HEK293 (cell line): ENCODE data around the gene PSAPL1.

Experiments used
- CTCF ChIA-PET: fragments of 350-600 bp; formaldehyde crosslinking; extraction: SDS; loops from one replicate; lab custom pipeline; 2021; ENCODE audit warnings: antibody characterized with exemption; lab: Yijun Ruan, JAX
- POLR2A ChIA-PET: fragments of 300-600 bp; formaldehyde crosslinking; extraction: SDS; loops from one replicate; lab custom pipeline; 2020; ENCODE audit warnings: antibody characterized with exemption, inconsistent platforms; lab: Yijun Ruan, JAX
- H3K27ac ChIP-seq: fragments of 200-500 bp; sonication (Bioruptor generic); 2 replicates; pipeline ENCODE4 v1.5.1; 2014; ENCODE audit warnings: low read depth, low read length, control low read depth, inconsistent platforms; ENCODE audit errors: extremely low read depth
- H3K36me3 ChIP-seq, 2 experiments: fragments of 200-500 bp in 1 of 2; sonication (Bioruptor generic) in 1 of 2; 1 replicate in 1 of 2; 2 replicates in 1 of 2; pipeline ENCODE4 v1.5.1; 2014 to 2017; ENCODE audit warnings: inconsistent platforms in 2 of 2, low read length in 2 of 2; ENCODE audit not compliant: control insufficient read depth in 2 of 2, insufficient read depth in 1 of 2
- H3K4me1 ChIP-seq: fragments of 200-500 bp; sonication (Bioruptor generic); 2 replicates; pipeline ENCODE4 v1.5.1; 2014; ENCODE audit warnings: mild to moderate bottlenecking, low read length, inconsistent platforms; ENCODE audit not compliant: control insufficient read depth, insufficient read depth
- H3K4me3 ChIP-seq: 2 replicates; pipeline ENCODE4 v1.5.1; 2011; ENCODE audit warnings: low read depth, mild to moderate bottlenecking, control low read depth, low read length, moderate library complexity
- H3K9me3 ChIP-seq: fragments of 200-500 bp; sonication (Bioruptor generic); 2 replicates; pipeline ENCODE4 v1.5.1; 2014; ENCODE audit warnings: low read depth, low read length, inconsistent platforms; ENCODE audit not compliant: control insufficient read depth, insufficient read depth
- GFI1B ChIP-seq: fragments of 450-650 bp; formaldehyde crosslinking; IDR thresholded peaks from 2 replicates; pipeline ENCODE4 v1.5.1; 2016; ENCODE audit warnings: missing biosample characterization, missing genetic modification characterization
- KLF7 ChIP-seq: fragments of 450-650 bp; formaldehyde crosslinking; IDR thresholded peaks from 2 replicates; pipeline ENCODE4 v1.5.1; 2016; ENCODE audit warnings: missing biosample characterization, missing genetic modification characterization, borderline replicate concordance
- SP3 ChIP-seq: fragments of 450-650 bp; formaldehyde crosslinking; IDR thresholded peaks from 2 replicates; pipeline ENCODE4 v1.5.1; 2016; ENCODE audit warnings: missing biosample characterization, missing genetic modification characterization
- ZBTB21 ChIP-seq: fragments of 450-650 bp; formaldehyde crosslinking; IDR thresholded peaks from 2 replicates; pipeline ENCODE4 v1.5.1; 2017; ENCODE audit warnings: missing biosample characterization, missing genetic modification characterization
- ZBTB8A ChIP-seq: fragments of 450-650 bp; formaldehyde crosslinking; IDR thresholded peaks from 2 replicates; pipeline ENCODE4 v1.5.1; 2016; ENCODE audit warnings: missing biosample characterization, missing genetic modification characterization
- ZFP37 ChIP-seq: fragments of 450-650 bp; formaldehyde crosslinking; IDR thresholded peaks from 2 replicates; pipeline ENCODE4 v1.5.1; 2016; ENCODE audit warnings: missing biosample characterization, missing genetic modification characterization
- ZNF2 ChIP-seq: fragments of 450-650 bp; formaldehyde crosslinking; IDR thresholded peaks from 2 replicates; pipeline ENCODE4 v1.5.1; 2016; ENCODE audit warnings: missing biosample characterization, missing genetic modification characterization
- ZNF24 ChIP-seq: fragments of 450-650 bp; formaldehyde crosslinking; IDR thresholded peaks from 2 replicates; pipeline ENCODE4 v1.5.1; 2016; ENCODE audit warnings: missing biosample characterization, missing genetic modification characterization
- ZNF292 ChIP-seq: fragments of 450-650 bp; formaldehyde crosslinking; IDR thresholded peaks from 2 replicates; pipeline ENCODE4 v1.5.1; 2016; ENCODE audit warnings: low read depth, missing biosample characterization, missing genetic modification characterization, borderline replicate concordance
- ZNF302 ChIP-seq: fragments of 450-650 bp; formaldehyde crosslinking; IDR thresholded peaks from 2 replicates; pipeline ENCODE4 v1.5.1; 2016; ENCODE audit warnings: missing biosample characterization, missing genetic modification characterization, low read depth
- ZNF561 ChIP-seq: fragments of 450-650 bp; IDR thresholded peaks from 2 replicates; pipeline ENCODE4 v1.5.1; 2018; ENCODE audit warnings: missing biosample characterization, missing genetic modification characterization, borderline replicate concordance
- ZNF623 ChIP-seq: fragments of 450-650 bp; formaldehyde crosslinking; IDR thresholded peaks from 2 replicates; pipeline ENCODE4 v1.5.1; 2016; ENCODE audit warnings: missing biosample characterization, missing genetic modification characterization
- TF ChIP-seq, protein P1 (sequence below): fragments of 450-650 bp; formaldehyde crosslinking; IDR thresholded peaks from 2 replicates; pipeline ENCODE4 v1.5.1; 2017; ENCODE audit warnings: missing biosample characterization, missing genetic modification characterization
- TF ChIP-seq, protein P2 (sequence below): fragments of 450-650 bp; formaldehyde crosslinking; IDR thresholded peaks from 2 replicates; pipeline ENCODE4 v1.5.0; 2017; ENCODE audit warnings: missing biosample characterization, missing genetic modification characterization, borderline replicate concordance
- TF ChIP-seq, protein P3 (sequence below): fragments of 450-650 bp; formaldehyde crosslinking; IDR thresholded peaks from 2 replicates; pipeline ENCODE4 v1.5.1; 2017; ENCODE audit warnings: missing biosample characterization, missing genetic modification characterization
- TF ChIP-seq, protein P4 (sequence below): fragments of 450-650 bp; formaldehyde crosslinking; IDR thresholded peaks from 2 replicates; pipeline ENCODE4 v1.5.1; 2016; ENCODE audit warnings: missing biosample characterization, missing genetic modification characterization
- TF ChIP-seq, protein P5 (sequence below): fragments of 450-650 bp; formaldehyde crosslinking; IDR thresholded peaks from 2 replicates; pipeline ENCODE4 v1.5.1; 2017; ENCODE audit warnings: missing biosample characterization, missing genetic modification characterization
- TF ChIP-seq, protein P6 (sequence below): fragments of 450-650 bp; formaldehyde crosslinking; IDR thresholded peaks from 2 replicates; pipeline ENCODE4 v1.5.1; 2016; ENCODE audit warnings: missing biosample characterization, missing genetic modification characterization
- TF ChIP-seq, protein P7 (sequence below): fragments of 450-650 bp; formaldehyde crosslinking; IDR thresholded peaks from 2 replicates; pipeline ENCODE4 v1.5.1; 2016; ENCODE audit warnings: missing biosample characterization, missing genetic modification characterization

Gene PSAPL1

DNA sequence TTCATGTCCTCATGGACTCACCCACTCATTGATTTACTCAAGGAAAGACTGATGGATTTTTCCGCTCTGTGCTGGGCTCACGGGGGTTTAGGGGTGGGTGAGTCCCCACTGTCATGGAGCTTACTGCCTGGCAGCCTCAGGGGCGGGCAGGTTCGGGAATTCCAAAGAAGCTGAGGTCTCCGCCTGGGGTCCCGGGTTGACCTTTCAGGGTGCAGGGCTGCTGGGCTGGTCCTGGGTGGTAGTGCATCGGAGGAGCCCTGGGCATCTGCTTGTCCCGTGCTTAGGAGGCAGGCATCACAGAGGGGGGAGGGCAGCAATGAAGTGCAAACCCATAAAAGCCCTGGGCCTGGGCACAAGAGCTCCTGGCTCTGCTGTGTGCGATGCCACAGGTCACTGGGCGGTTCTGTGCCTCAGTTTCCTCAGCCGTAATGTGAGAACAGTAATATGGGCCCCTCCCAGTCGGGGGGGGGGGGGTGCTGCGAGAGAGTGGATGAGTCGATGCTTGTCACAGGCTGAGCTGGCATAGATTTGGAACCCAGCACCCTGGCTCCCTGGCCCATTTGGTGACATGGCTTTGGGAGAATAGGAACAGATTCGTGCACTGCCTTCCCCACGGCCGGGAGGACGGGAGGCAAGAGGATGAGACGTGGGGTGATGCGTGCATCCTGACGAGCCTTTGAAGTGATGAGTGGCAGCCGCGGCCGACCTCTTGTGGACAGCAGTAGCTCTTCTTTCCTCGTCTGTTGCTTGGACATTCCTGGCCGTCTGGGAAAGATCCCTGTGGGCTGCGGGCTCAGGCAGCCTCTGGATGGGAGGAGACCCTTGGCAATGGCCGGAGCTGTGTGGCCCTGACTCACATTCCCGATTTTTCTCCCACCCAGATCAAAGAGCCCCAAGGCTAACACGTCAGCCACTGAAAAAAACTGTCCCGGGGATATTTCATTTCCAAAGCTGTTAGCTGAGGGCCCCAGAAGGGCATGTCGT is 42.0 kb downstream of the PSAPL1 start (continued):
- TF ChIP-seq, protein P1, sequence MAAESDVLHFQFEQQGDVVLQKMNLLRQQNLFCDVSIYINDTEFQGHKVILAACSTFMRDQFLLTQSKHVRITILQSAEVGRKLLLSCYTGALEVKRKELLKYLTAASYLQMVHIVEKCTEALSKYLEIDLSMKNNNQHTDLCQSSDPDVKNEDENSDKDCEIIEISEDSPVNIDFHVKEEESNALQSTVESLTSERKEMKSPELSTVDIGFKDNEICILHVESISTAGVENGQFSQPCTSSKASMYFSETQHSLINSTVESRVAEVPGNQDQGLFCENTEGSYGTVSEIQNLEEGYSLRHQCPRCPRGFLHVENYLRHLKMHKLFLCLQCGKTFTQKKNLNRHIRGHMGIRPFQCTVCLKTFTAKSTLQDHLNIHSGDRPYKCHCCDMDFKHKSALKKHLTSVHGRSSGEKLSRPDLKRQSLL (tag by site-specific recombination): no peak
- TF ChIP-seq ZBTB8A (no peak), ZFP37 (no peak), GFI1B (tag by site-specific recombination) (no peak), SP3 (tag by site-specific recombination) (no peak), KLF7 (tag by site-specific recombination) (no peak), ZNF623 (tag by site-specific recombination) (no peak)
- TF ChIP-seq, protein P2, sequence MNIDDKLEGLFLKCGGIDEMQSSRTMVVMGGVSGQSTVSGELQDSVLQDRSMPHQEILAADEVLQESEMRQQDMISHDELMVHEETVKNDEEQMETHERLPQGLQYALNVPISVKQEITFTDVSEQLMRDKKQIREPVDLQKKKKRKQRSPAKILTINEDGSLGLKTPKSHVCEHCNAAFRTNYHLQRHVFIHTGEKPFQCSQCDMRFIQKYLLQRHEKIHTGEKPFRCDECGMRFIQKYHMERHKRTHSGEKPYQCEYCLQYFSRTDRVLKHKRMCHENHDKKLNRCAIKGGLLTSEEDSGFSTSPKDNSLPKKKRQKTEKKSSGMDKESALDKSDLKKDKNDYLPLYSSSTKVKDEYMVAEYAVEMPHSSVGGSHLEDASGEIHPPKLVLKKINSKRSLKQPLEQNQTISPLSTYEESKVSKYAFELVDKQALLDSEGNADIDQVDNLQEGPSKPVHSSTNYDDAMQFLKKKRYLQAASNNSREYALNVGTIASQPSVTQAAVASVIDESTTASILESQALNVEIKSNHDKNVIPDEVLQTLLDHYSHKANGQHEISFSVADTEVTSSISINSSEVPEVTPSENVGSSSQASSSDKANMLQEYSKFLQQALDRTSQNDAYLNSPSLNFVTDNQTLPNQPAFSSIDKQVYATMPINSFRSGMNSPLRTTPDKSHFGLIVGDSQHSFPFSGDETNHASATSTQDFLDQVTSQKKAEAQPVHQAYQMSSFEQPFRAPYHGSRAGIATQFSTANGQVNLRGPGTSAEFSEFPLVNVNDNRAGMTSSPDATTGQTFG (tag by site-specific recombination): no peak
- TF ChIP-seq, protein P3, sequence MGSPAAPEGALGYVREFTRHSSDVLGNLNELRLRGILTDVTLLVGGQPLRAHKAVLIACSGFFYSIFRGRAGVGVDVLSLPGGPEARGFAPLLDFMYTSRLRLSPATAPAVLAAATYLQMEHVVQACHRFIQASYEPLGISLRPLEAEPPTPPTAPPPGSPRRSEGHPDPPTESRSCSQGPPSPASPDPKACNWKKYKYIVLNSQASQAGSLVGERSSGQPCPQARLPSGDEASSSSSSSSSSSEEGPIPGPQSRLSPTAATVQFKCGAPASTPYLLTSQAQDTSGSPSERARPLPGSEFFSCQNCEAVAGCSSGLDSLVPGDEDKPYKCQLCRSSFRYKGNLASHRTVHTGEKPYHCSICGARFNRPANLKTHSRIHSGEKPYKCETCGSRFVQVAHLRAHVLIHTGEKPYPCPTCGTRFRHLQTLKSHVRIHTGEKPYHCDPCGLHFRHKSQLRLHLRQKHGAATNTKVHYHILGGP: no peak

DNA sequence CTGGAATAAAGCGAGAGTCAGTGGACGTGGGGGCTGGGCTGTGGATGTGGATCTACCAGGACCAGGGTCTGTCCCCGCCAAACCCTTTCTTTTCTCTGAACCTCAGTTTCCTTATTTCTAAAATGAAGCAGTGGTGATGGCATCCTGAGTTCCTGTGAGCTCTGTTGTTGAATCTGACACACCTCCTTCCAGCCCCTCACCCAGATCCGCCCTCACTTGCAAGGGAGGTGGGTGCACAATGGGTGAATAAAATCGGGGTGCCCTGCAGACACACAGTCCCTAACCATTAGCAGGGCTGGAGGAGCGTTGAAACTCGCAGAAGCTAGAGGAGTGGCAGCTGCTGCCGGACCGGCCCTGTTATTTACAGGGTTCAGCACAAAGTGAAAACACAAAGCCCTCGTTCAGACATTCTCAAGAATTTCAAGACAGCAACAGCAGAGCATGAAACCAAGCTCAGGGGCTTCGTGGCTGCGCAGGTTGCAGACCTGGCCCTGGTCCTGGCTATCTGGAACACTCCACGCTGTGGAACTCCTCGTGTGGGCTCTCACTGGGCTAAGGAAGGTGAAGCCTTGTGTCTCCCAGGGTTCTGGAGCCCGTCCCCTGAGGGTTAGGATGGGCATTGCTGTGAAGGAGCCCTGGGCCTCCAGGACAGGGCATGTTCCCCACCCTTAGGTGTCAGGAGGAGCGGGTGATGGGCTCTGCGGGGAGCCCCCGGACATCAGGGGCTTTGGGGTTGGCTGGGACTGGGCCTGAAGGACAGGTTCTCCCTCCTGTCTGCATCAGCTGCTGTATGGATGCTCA is 42.9 kb downstream of the PSAPL1 start:
- H3K4me3 ChIP-seq: no peak overlapping the region
- H3K36me3 ChIP-seq: no peaks in the 10 kb centered on the region
- no peak overlapping the region for H3K27ac ChIP-seq
- H3K9me3 ChIP-seq: no peaks in the 10 kb centered on the region
- CTCF ChIA-PET: no interaction called here
- TF ChIP-seq ZNF302 (no peak), ZNF292 (no peak), ZNF2 (tag by site-specific recombination) (no peak), ZNF561 (tag by site-specific recombination) (no peak), ZBTB21 (tag by site-specific recombination) (no peak), ZNF24 (tag by site-specific recombination) (no peak)
- TF ChIP-seq, protein P4, sequence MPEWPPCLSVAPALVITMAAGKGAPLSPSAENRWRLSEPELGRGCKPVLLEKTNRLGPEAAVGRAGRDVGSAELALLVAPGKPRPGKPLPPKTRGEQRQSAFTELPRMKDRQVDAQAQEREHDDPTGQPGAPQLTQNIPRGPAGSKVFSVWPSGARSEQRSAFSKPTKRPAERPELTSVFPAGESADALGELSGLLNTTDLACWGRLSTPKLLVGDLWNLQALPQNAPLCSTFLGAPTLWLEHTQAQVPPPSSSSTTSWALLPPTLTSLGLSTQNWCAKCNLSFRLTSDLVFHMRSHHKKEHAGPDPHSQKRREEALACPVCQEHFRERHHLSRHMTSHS (tag by site-specific recombination): no peak
- TF ChIP-seq, protein P5, sequence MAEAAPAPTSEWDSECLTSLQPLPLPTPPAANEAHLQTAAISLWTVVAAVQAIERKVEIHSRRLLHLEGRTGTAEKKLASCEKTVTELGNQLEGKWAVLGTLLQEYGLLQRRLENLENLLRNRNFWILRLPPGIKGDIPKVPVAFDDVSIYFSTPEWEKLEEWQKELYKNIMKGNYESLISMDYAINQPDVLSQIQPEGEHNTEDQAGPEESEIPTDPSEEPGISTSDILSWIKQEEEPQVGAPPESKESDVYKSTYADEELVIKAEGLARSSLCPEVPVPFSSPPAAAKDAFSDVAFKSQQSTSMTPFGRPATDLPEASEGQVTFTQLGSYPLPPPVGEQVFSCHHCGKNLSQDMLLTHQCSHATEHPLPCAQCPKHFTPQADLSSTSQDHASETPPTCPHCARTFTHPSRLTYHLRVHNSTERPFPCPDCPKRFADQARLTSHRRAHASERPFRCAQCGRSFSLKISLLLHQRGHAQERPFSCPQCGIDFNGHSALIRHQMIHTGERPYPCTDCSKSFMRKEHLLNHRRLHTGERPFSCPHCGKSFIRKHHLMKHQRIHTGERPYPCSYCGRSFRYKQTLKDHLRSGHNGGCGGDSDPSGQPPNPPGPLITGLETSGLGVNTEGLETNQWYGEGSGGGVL: no peak
- TF ChIP-seq, protein P6, sequence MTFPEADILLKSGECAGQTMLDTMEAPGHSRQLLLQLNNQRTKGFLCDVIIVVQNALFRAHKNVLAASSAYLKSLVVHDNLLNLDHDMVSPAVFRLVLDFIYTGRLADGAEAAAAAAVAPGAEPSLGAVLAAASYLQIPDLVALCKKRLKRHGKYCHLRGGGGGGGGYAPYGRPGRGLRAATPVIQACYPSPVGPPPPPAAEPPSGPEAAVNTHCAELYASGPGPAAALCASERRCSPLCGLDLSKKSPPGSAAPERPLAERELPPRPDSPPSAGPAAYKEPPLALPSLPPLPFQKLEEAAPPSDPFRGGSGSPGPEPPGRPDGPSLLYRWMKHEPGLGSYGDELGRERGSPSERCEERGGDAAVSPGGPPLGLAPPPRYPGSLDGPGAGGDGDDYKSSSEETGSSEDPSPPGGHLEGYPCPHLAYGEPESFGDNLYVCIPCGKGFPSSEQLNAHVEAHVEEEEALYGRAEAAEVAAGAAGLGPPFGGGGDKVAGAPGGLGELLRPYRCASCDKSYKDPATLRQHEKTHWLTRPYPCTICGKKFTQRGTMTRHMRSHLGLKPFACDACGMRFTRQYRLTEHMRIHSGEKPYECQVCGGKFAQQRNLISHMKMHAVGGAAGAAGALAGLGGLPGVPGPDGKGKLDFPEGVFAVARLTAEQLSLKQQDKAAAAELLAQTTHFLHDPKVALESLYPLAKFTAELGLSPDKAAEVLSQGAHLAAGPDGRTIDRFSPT (tag by site-specific recombination): no peak
- TF ChIP-seq, protein P7, sequence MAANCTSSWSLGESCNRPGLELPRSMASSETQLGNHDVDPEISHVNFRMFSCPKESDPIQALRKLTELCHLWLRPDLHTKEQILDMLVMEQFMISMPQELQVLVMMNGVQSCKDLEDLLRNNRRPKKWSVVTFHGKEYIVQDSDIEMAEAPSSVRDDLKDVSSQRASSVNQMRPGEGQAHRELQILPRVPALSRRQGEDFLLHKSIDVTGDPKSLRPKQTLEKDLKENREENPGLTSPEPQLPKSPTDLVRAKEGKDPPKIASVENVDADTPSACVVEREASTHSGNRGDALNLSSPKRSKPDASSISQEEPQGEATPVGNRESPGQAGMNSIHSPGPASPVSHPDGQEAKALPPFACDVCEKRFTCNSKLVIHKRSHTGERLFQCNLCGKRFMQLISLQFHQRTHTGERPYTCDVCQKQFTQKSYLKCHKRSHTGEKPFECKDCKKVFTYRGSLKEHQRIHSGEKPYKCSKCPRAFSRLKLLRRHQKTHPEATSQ (tag by site-specific recombination): no peak
- TF ChIP-seq, all 188 proteins: peak for 0
- H3K4me1 ChIP-seq: no peaks in the 10 kb centered on the region
- POLR2A ChIA-PET: no interaction called here
